ENCODE results near the gene SHBG. TPM values are rescaled to one million over a fixed set of nuclear protein-coding genes. Genes with fewer than 3 reads are reported as not detected.

The SHBG gene
- total RNA-seq, 1 donor from 2014 or later = 0.13 TPM

- no peak for DNase-seq (ENCODE audit: low read depth in 2 of 2)
These were observed 16.5 kb downstream of the SHBG start for GRCh38 chr17:7646457-7646856.

GRCh38 chr17:7647018-7647417 lies 17.1 kb downstream of the SHBG start:
- DNase-seq (ENCODE audit: low read depth in 2 of 2) = no peak

- peak in 1 of 2 donors; percentile 63 for DNase-seq (ENCODE audit: low read depth in 2 of 2)
These were observed 20.7 kb downstream of the SHBG start, which contains the start of gene ATP1B2 for GRCh38 chr17:7650509-7651096. Gene ATP1B2, plus strand, starts transcription at chr17:7650926. Its CDS starts 593 bp downstream, at chr17:7651519.

- DNase-seq (ENCODE audit: low read depth in 2 of 2) = no peak
These were observed 21.2 kb downstream of the SHBG start for GRCh38 chr17:7651097-7651664.

- no peak for DNase-seq (ENCODE audit: low read depth in 2 of 2)
These were observed 21.9 kb downstream of the SHBG start for GRCh38 chr17:7651665-7652387.

GRCh38 chr17:7652388-7653356 lies 22.7 kb downstream of the SHBG start:
- DNase-seq (ENCODE audit: low read depth in 2 of 2) = no peak

- DNase-seq (ENCODE audit: low read depth in 2 of 2) = no peak
These were observed 25.1 kb downstream of the SHBG start for GRCh38 chr17:7654832-7655540.

- DNase-seq (ENCODE audit: low read depth in 2 of 2) = no peak
These were observed 25.6 kb downstream of the SHBG start for GRCh38 chr17:7655541-7655840.

GRCh38 chr17:7656958-7657609 lies 27.1 kb downstream of the SHBG start:
- no peak for DNase-seq (ENCODE audit: low read depth in 2 of 2)

- DNase-seq (ENCODE audit: low read depth in 2 of 2) = no peak
These were observed 37.9 kb downstream of the SHBG start for GRCh38 chr17:7667656-7668406.

GRCh38 chr17:7668482-7668881 lies 38.5 kb downstream of the SHBG start:
- no peak for DNase-seq (ENCODE audit: low read depth in 2 of 2)

GRCh38 chr17:7673239-7673638 lies 43.3 kb downstream of the SHBG start:
- DNase-seq (ENCODE audit: low read depth in 2 of 2) = no peak

GRCh38 chr17:7674934-7675333 lies 45.0 kb downstream of the SHBG start:
- DNase-seq (ENCODE audit: low read depth in 2 of 2) = no peak

- DNase-seq (ENCODE audit: low read depth in 2 of 2) = no peak
These were observed 46.6 kb downstream of the SHBG start for GRCh38 chr17:7676533-7676932.

- DNase-seq (ENCODE audit: low read depth in 2 of 2) = no peak
These were observed 47.6 kb downstream of the SHBG start for GRCh38 chr17:7677388-7678067.
